MM.1S (cell line): Measurements from ENCODE around the gene NAA35.
A peak's percentile ranks its signal among the peaks of the same experiment; 100 is the strongest.

Experiments used
- DNase-seq: peaks from one replicate; pipeline ENCODE4 v3.0.0-alpha.2; 2015
- H2AFZ ChIP-seq: fragments of 300-600 bp; sonication (generic); 2 replicates; pipeline ENCODE4 v1.6.0; 2016; ENCODE audit warnings: antibody characterized with exemption, low read length
- H3F3A ChIP-seq: fragments of 300-600 bp; sonication (generic); 2 replicates; pipeline ENCODE4 v1.6.1; 2016; ENCODE audit warnings: mild to moderate bottlenecking, antibody characterized with exemption, low read length, moderate library complexity, mixed read lengths; ENCODE audit not compliant: insufficient read depth
- H3K27ac ChIP-seq: fragments of 300-600 bp; sonication (generic); 2 replicates; pipeline ENCODE4 v1.5.1; 2016; ENCODE audit warnings: mild to moderate bottlenecking, low read length
- H3K27me3 ChIP-seq: fragments of 300-600 bp; sonication (generic); replicated peaks from 2 replicates; pipeline ENCODE4 v1.6.0; 2016; ENCODE audit warnings: low read length; ENCODE audit not compliant: insufficient read depth
- H3K36me3 ChIP-seq: fragments of 300-600 bp; sonication (generic); replicated peaks from 2 replicates; pipeline ENCODE4 v1.6.1; 2016; ENCODE audit warnings: mild to moderate bottlenecking, low read length, mixed read lengths; ENCODE audit not compliant: insufficient read depth
- H3K4me1 ChIP-seq: fragments of 300-600 bp; sonication (generic); 2 replicates; pipeline ENCODE4 v1.6.1; 2016; ENCODE audit warnings: low read length, mixed read lengths
- H3K4me2 ChIP-seq: fragments of 300-600 bp; sonication (generic); 2 replicates; pipeline ENCODE4 v1.6.0; 2016; ENCODE audit warnings: low read depth, low read length
- H3K4me3 ChIP-seq: fragments of 300-600 bp; sonication (generic); 2 replicates; pipeline ENCODE4 v1.5.1; 2016; ENCODE audit warnings: low read length, mixed read lengths
- H3K79me2 ChIP-seq: fragments of 300-600 bp; sonication (generic); 2 replicates; pipeline ENCODE4 v1.6.1; 2016; ENCODE audit warnings: mixed run types, low read length, mixed read lengths
- H3K9ac ChIP-seq: fragments of 300-600 bp; sonication (generic); 2 replicates; pipeline ENCODE4 v1.6.1; 2016; ENCODE audit warnings: low read length, mixed read lengths
- H3K9me2 ChIP-seq: fragments of 300-600 bp; sonication (generic); replicated peaks from 2 replicates; pipeline ENCODE4 v1.6.1; 2016; ENCODE audit warnings: mild to moderate bottlenecking, low read length, mixed read lengths; ENCODE audit not compliant: insufficient read depth
- H3K9me3 ChIP-seq: fragments of 300-600 bp; sonication (generic); replicated peaks from 2 replicates; pipeline ENCODE4 v1.6.1; 2016; ENCODE audit warnings: mild to moderate bottlenecking, low read length, mixed read lengths; ENCODE audit not compliant: insufficient read depth
- H4K20me1 ChIP-seq: fragments of 300-600 bp; sonication (generic); 2 replicates; pipeline ENCODE4 v1.6.1; 2016; ENCODE audit warnings: mild to moderate bottlenecking, low read length, moderate library complexity, mixed read lengths; ENCODE audit not compliant: insufficient read depth
- CTCF ChIP-seq: fragments of 300-600 bp; sonication (generic); IDR thresholded peaks from 2 replicates; pipeline ENCODE4 v1.5.1; 2016; ENCODE audit warnings: antibody characterized with exemption, low read length, mixed read lengths
- EZH2 ChIP-seq: fragments of 300-600 bp; sonication (generic); optimal IDR thresholded peaks from 2 replicates; pipeline ENCODE3; 2017; ENCODE audit warnings: low read depth, mild to moderate bottlenecking, antibody characterized with exemption, low read length, mixed read lengths
- EZH2phosphoT487 ChIP-seq: fragments of 300-600 bp; sonication (generic); IDR thresholded peaks from 2 replicates; pipeline ENCODE4 v1.6.1; 2018; ENCODE audit warnings: antibody characterized with exemption, low read length

Gene NAA35

DNA sequence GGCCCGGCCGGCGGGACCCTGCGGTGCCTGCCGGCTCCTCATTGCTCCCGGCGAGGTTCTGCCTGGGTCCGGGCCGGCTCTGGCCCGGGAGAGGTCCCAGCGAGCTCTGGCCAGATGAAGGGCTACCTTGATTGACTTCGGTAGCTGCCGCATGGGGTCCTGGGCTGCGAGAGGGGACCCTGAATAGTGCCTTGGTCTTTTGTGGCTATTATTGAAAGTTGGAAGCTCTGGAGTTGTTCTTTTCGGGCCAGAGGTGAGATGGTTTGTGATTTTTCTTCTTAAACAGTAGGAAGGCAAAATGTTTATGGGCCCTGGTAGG lies 635 bp downstream of the NAA35 start:
- peaks cover 55% of the 10 kb centered on the region for H3K79me2 ChIP-seq

DNA sequence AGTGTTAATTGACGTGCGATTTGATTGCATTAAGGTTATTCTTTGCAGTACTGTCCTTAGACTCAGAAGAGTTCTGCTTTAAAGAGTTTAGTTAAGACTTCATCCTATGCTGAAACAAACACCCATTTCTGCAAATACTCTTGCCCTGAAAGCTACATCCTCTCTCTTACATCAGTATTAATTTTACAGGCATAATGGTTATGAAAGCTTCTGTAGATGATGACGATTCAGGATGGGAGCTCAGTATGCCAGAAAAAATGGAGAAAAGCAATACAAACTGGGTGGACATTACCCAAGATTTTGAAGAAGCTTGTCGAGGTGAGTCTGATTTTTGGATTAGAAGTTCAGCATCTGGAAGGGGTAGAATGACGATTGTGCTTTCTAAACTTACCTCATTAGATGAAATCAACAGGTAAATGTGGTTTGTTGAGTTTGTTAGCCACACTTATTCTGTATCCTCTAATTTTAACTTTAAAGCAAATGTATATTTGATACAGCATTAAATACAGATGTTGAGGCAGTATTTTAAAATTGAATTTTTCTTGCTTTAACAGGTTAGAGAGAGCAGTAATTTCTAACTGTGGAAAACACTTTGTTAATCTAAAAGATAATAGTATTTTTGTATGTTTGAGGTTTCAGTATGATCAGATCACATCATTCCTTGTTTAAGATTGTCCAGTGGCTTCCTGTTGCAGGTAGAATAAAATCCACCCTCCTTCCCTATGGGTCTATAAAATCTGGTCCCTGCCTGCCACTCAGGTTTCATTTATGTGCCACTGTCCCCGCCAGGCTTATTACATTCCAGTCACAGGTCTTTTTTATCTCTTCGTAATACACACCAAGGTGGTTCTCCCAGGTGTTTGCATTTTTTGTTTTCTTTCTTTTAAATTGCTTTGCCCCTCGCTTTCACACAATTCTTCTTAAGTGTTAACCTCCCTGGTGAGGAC lies 1.3 kb downstream of the NAA35 start:
- Histone ChIP-seq H2AFZ (peak overlapping the region; percentile 87), H3K36me3 (no peaks in the 10 kb centered on the region; the same call in none of the 2 replicates), H3K9ac (peak overlapping the region; percentile 87), H4K20me1 (no peaks in the 10 kb centered on the region), H3K9me3 (no peaks in the 10 kb centered on the region), H3K27me3 (no peaks in the 10 kb centered on the region), H3F3A (no peaks in the 10 kb centered on the region; the same call in 1 of the 2 replicates), H3K79me2 (peaks cover 61% of the 10 kb centered on the region), H3K27ac (peak overlapping the region; percentile 79; the same call in 1 of the 2 replicates), H3K9me2 (no peaks in the 10 kb centered on the region), H3K4me3 (peak overlapping the region; percentile 84), H3K4me1 (peaks cover 17% of the 10 kb centered on the region), H3K4me2 (peak overlapping the region; percentile 63)
- TF ChIP-seq EZH2 = no peak
- no peak for TF ChIP-seq EZH2phosphoT487
- TF ChIP-seq CTCF = no peak
- peak; percentile 9 for DNase-seq

More for the DNA sequence above, 635 bp downstream of the NAA35 start:
- peak overlapping the region; percentile 63 for H3K4me2 ChIP-seq
- TF ChIP-seq CTCF (no peak), EZH2phosphoT487 (no peak), EZH2 (no peak)
- H2AFZ ChIP-seq = peak overlapping the region; percentile 87
- no peaks in the 10 kb centered on the region for H4K20me1 ChIP-seq
- no peaks in the 10 kb centered on the region for H3K9me3 ChIP-seq
- H3F3A ChIP-seq = no peaks in the 10 kb centered on the region; the same call in 1 of the 2 replicates
- peak overlapping the region; percentile 79; the same call in 1 of the 2 replicates for H3K27ac ChIP-seq
- H3K4me1 ChIP-seq = peaks cover 17% of the 10 kb centered on the region
- H3K27me3 ChIP-seq = no peaks in the 10 kb centered on the region
- DNase-seq = no peak
- H3K9ac ChIP-seq = peak overlapping the region; percentile 87
- peak overlapping the region; percentile 84 for H3K4me3 ChIP-seq
- H3K9me2 ChIP-seq = no peaks in the 10 kb centered on the region
- H3K36me3 ChIP-seq = no peaks in the 10 kb centered on the region; the same call in 1 of the 2 replicates

- H3K9ac ChIP-seq = no peak overlapping the region
- H4K20me1 ChIP-seq = no peaks in the 10 kb centered on the region
- H3K36me3 ChIP-seq = no peaks in the 10 kb centered on the region; the same call in none of the 2 replicates
- H3K27me3 ChIP-seq = no peaks in the 10 kb centered on the region
- H3K9me3 ChIP-seq = no peaks in the 10 kb centered on the region
- H3K9me2 ChIP-seq = no peaks in the 10 kb centered on the region
- H2AFZ ChIP-seq = no peak overlapping the region
- no peak for TF ChIP-seq CTCF
- no peak for TF ChIP-seq EZH2
- TF ChIP-seq EZH2phosphoT487 = no peak
- peak overlapping the region; percentile 63; the same call in 1 of the 2 replicates for H3K4me2 ChIP-seq
- H3K79me2 ChIP-seq = peaks cover 70% of the 10 kb centered on the region
- no peak for DNase-seq
- no peaks in the 10 kb centered on the region; the same call in 1 of the 2 replicates for H3F3A ChIP-seq
- H3K27ac ChIP-seq = no peak overlapping the region
- H3K4me1 ChIP-seq = peaks cover 17% of the 10 kb centered on the region
- H3K4me3 ChIP-seq = no peak overlapping the region
Observed at GRCh38 chr9:85942913-85943709, 2.2 kb downstream of the NAA35 start.
